Gastroesophageal sphincter (tissue), 3 donors: ENCODE results near the gene GAB4.
"Not testable (repeated sequence)": the region's sequence is repeated elsewhere in the genome, so short reads cannot be mapped to it uniquely, and the experiment has no call there.

Source experiments
- POLR2A ChIP-seq, 2 donors: fragments of 450-650 bp; IDR thresholded peaks; one replicate each; pipeline ENCODE4 v1.6.1; 2017; ENCODE audit warnings: antibody characterized with exemption in 2 of 2, mild to moderate bottlenecking in 2 of 2, moderate library complexity in 1 of 2
- POLR2AphosphoS5 ChIP-seq: sonication (generic); formaldehyde crosslinking; IDR thresholded peaks from one replicate; pipeline ENCODE4 v1.6.1; 2017; ENCODE audit warnings: antibody characterized with exemption
- TF ChIP-seq, protein P1 (sequence below), 4 experiments: fragments of 200-600 bp in 2 of 4; fragments of 450-650 bp in 2 of 4; sonication (generic) in 1 of 4; IDR thresholded peaks; one replicate each; pipeline ENCODE4 v1.5.1; 2017 to 2019; ENCODE audit warnings: antibody characterized with exemption in 4 of 4, mild to moderate bottlenecking in 2 of 4, moderate library complexity in 2 of 4

- TF ChIP-seq, protein P1, sequence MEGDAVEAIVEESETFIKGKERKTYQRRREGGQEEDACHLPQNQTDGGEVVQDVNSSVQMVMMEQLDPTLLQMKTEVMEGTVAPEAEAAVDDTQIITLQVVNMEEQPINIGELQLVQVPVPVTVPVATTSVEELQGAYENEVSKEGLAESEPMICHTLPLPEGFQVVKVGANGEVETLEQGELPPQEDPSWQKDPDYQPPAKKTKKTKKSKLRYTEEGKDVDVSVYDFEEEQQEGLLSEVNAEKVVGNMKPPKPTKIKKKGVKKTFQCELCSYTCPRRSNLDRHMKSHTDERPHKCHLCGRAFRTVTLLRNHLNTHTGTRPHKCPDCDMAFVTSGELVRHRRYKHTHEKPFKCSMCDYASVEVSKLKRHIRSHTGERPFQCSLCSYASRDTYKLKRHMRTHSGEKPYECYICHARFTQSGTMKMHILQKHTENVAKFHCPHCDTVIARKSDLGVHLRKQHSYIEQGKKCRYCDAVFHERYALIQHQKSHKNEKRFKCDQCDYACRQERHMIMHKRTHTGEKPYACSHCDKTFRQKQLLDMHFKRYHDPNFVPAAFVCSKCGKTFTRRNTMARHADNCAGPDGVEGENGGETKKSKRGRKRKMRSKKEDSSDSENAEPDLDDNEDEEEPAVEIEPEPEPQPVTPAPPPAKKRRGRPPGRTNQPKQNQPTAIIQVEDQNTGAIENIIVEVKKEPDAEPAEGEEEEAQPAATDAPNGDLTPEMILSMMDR (IDR thresholded peaks at IDR 0.05), result not testable (repeated sequence)
- TF ChIP-seq POLR2A (IDR thresholded peaks at IDR 0.05); POLR2AphosphoS5: not testable (repeated sequence)
These were observed 28.2 kb upstream of the GAB4 start for GRCh38 chr22:17035976-17036841.
